Caco-2 (cell line): ENCODE measurements around the gene ZC3HAV1L. TPM values are rescaled to one million over a fixed set of nuclear protein-coding genes. Genes with fewer than 3 reads are reported as not detected.

Experiments
- Bru-seq: library from RNA; stranded (reverse); fragments of 400-500 nt; gene quantifications from one replicate; lab custom pipeline; 2021; lab: Mats Ljungman, UMichigan
- BruChase-seq, 2 experiments: library from RNA; stranded (reverse); fragments of 400-500 nt; gene quantifications; one replicate each; lab custom pipeline; 2021; lab: Mats Ljungman, UMichigan
- BruUV-seq: library from RNA; stranded (reverse); fragments of 400-500 nt; replicated peaks from 2 replicates; lab custom pipeline; 2021; lab: Mats Ljungman, UMichigan
- CTCF ChIA-PET: fragments of 300-600 bp; sonication (Branson Sonifier 250); formaldehyde crosslinking; loops from one replicate; lab custom pipeline; 2022; ENCODE audit warnings: antibody characterized with exemption; lab: Charles Lee
- POLR2A ChIA-PET: fragments of 300-600 bp; sonication (Branson Sonifier 250); formaldehyde crosslinking; loops from one replicate; lab custom pipeline; 2022; ENCODE audit warnings: antibody characterized with exemption; lab: Charles Lee
- DNase-seq, 2 experiments: peaks; one replicate each; pipeline versions ENCODE4 v3.0.0 to v3.0.0-alpha.2; 2020 to 2022
- H3K27me3 ChIP-seq: replicated peaks from 2 replicates; pipeline ENCODE4 v1.6.0; 2011; ENCODE audit warnings: low read length; ENCODE audit not compliant: control insufficient read depth, insufficient read depth
- H3K36me3 ChIP-seq: 2 replicates; pipeline ENCODE4 v1.5.1; 2011; ENCODE audit warnings: low read length; ENCODE audit not compliant: control insufficient read depth, insufficient read depth
- H3K4me1 ChIP-seq: fragments of 250-450 bp; sonication (Bioruptor Pico); 2 replicates; pipeline ENCODE4 v1.5.1; 2020; ENCODE audit warnings: mild to moderate bottlenecking
- H3K4me3 ChIP-seq: 2 replicates; pipeline ENCODE4 v1.5.1; 2011; ENCODE audit warnings: low read depth, mild to moderate bottlenecking, control low read depth, low read length
- H3K9me3 ChIP-seq: fragments of 250-450 bp; sonication (Bioruptor Pico); 2 replicates; pipeline ENCODE4 v1.5.1; 2020; ENCODE audit warnings: mild to moderate bottlenecking, moderate library complexity
- H3K27ac Mint-ChIP-seq: one replicate; pipeline ENCODE4 v1.8.0; 2022; ENCODE audit warnings: mixed read lengths; ENCODE audit not compliant: unreplicated experiment
- H3K27me3 Mint-ChIP-seq: one replicate; pipeline ENCODE4 v1.8.0; 2022; ENCODE audit warnings: mixed read lengths; ENCODE audit not compliant: insufficient read depth, unreplicated experiment
- H3K36me3 Mint-ChIP-seq: one replicate; pipeline ENCODE4 v1.8.0; 2022; ENCODE audit warnings: mild to moderate bottlenecking, mixed read lengths; ENCODE audit not compliant: insufficient read depth, unreplicated experiment
- H3K4me1 Mint-ChIP-seq: one replicate; pipeline ENCODE4 v1.8.0; 2022; ENCODE audit warnings: low read depth, mixed read lengths; ENCODE audit not compliant: unreplicated experiment
- H3K4me3 Mint-ChIP-seq: one replicate; pipeline ENCODE4 v1.8.0; 2022; ENCODE audit warnings: mild to moderate bottlenecking, moderate library complexity, mixed read lengths; ENCODE audit not compliant: unreplicated experiment
- H3K9me3 Mint-ChIP-seq: one replicate; pipeline ENCODE4 v1.8.0; 2022; ENCODE audit warnings: mixed read lengths; ENCODE audit not compliant: unreplicated experiment
- intact Hi-C: fragments of 100-400 bp; cut with micrococcal nuclease; formaldehyde crosslinking; loops from one replicate; pipeline ENCODE4 v1.10.0; 2022; ENCODE audit not compliant: unreplicated experiment
- long read RNA-seq: library from polyadenylated mRNA; stranded (forward); transcript quantifications from one replicate; pipeline ENCODE4 v2.0.0, GENCODE V29; 2022
- total RNA-seq: library from RNA; stranded (reverse); gene quantifications from 2 replicates; pipeline ENCODE4 v1.2.3, GENCODE V29; 2022
- TF ChIP-seq, protein P1 (sequence below), 2 experiments: fragments of 200-600 bp in 1 of 2; IDR thresholded peaks; 1 replicate in 1 of 2; 2 replicates in 1 of 2; pipeline versions ENCODE4 v1.5.1 to v1.8.0; 2011 to 2022; ENCODE audit warnings: antibody characterized with exemption in 1 of 2, control low read depth in 1 of 2, inconsistent platforms in 1 of 2, low read depth in 1 of 2, low read length in 1 of 2, mild to moderate bottlenecking in 1 of 2, moderate library complexity in 1 of 2; ENCODE audit not compliant: insufficient read depth in 1 of 2, severe bottlenecking in 1 of 2, unreplicated experiment in 1 of 2

Gene ZC3HAV1L, protein sequence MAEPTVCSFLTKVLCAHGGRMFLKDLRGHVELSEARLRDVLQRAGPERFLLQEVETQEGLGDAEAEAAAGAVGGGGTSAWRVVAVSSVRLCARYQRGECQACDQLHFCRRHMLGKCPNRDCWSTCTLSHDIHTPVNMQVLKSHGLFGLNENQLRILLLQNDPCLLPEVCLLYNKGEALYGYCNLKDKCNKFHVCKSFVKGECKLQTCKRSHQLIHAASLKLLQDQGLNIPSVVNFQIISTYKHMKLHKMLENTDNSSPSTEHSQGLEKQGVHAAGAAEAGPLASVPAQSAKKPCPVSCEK
- total RNA-seq (22.1 and 24.6 TPM in 2 replicates), Bru-seq, nascent RNA (percentile 92 among the genes with signal in this experiment), BruChase-seq, experiment 1, labeled RNA remaining after a 2-hour chase (percentile 95 among the genes with signal in this experiment), BruChase-seq, experiment 2, labeled RNA remaining after a 6-hour chase (percentile 95 among the genes with signal in this experiment)
- long read RNA-seq, partial matches to known transcripts: 0 of 3 reads
- long read RNA-seq, other reads (novel, unspliced or antisense): 3 of 3 reads

DNA sequence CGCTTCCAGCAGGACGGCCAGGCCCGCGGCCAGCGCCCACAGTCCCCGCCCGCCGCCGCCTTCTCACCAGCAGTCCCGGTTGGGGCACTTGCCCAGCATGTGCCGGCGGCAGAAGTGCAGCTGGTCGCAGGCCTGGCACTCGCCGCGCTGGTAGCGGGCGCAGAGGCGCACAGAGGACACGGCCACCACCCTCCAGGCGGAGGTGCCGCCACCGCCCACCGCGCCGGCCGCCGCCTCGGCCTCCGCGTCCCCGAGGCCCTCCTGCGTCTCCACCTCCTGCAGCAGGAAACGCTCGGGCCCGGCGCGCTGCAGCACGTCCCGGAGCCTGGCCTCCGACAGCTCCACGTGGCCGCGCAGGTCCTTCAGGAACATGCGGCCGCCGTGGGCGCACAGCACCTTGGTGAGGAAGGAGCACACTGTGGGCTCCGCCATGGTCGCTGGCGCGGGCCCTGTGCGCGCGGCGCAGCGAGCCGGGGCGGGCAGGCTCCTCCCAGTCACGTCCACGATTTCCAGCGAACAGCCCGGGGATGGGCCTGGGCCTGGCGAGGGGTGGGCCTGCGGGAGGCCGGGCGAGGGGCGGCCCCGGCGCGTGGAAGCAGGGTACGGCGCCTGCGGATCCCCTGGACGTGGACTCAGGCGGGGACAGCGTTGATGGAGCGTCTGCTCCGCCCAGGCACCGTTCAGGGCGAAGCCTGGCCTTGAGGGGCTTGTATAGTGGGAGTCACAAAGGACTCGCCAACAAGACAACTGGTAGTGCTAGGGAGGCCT, at the start of gene ZC3HAV1L:
ZC3HAV1L (minus strand) TSS at position 457 of the 768 bp plus-strand sequence; CDS start at position 432, 25 bp downstream.
- peaks cover 20% of the 10 kb centered on the region for H3K4me1 Mint-ChIP-seq
- ChIA-PET POLR2A (no interaction called here), CTCF (interaction anchor here (0.7 kb wide), 1 partner anchor 58 kb away, joined by 3 read pairs; no protein-coding TSS in a partner anchor)
- DNase-seq: peak; percentile 79 to 84
- Histone ChIP-seq H3K36me3 (no peaks in the 10 kb centered on the region; the same call in 1 of the 2 replicates), H3K9me3 (no peaks in the 10 kb centered on the region), H3K4me3 (peak within 1 kb of the TSS; percentile 97), H3K4me1 (peaks cover 6% of the 10 kb centered on the region), H3K27me3 (no peaks in the 10 kb centered on the region)
- intact Hi-C loops: loop anchor here (2.0 kb wide), 1 partner anchor 19 kb away; no protein-coding TSS in a partner anchor
- peak within 1 kb of the TSS; percentile 77 for H3K4me3 Mint-ChIP-seq
- H3K27ac Mint-ChIP-seq: peak within 1 kb of the TSS; percentile 51
- H3K36me3 Mint-ChIP-seq: peaks cover 22% of the 10 kb centered on the region
- H3K27me3 Mint-ChIP-seq: no peaks in the 10 kb centered on the region
- BruUV-seq: no TSS peak
- no peaks in the 10 kb centered on the region for H3K9me3 Mint-ChIP-seq
- TF ChIP-seq, protein P1, sequence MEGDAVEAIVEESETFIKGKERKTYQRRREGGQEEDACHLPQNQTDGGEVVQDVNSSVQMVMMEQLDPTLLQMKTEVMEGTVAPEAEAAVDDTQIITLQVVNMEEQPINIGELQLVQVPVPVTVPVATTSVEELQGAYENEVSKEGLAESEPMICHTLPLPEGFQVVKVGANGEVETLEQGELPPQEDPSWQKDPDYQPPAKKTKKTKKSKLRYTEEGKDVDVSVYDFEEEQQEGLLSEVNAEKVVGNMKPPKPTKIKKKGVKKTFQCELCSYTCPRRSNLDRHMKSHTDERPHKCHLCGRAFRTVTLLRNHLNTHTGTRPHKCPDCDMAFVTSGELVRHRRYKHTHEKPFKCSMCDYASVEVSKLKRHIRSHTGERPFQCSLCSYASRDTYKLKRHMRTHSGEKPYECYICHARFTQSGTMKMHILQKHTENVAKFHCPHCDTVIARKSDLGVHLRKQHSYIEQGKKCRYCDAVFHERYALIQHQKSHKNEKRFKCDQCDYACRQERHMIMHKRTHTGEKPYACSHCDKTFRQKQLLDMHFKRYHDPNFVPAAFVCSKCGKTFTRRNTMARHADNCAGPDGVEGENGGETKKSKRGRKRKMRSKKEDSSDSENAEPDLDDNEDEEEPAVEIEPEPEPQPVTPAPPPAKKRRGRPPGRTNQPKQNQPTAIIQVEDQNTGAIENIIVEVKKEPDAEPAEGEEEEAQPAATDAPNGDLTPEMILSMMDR (IDR thresholded peaks at IDR 0.05; ENCODE audit: insufficient read depth in 1 of 2, low read depth in 1 of 2, low read length in 1 of 2, severe bottlenecking in 1 of 2, unreplicated experiment in 1 of 2): no peak

DNA sequence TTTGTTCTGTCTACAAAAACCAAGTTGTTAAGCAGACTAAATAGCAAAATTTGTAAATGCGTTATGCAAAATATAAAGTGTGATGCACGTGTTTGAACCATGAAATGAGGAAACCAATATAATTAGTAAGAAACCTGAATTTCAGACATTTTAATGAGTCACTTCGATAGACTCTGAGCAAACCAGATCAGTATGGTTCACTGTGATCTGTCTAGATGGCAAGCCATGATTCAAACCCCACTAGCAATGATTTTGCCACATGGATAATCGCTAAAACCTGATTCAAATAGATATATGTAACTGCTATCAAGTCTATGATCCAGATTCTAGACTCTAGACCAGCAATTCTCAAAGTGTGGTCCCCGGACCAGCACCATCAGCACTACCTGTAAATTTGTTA, 48.9 kb upstream of the ZC3HAV1L start:
- peaks cover 69% of the 10 kb centered on the region for H3K36me3 Mint-ChIP-seq
- H3K4me1 Mint-ChIP-seq: no peaks in the 10 kb centered on the region
- TF ChIP-seq, protein P1 (IDR thresholded peaks at IDR 0.05; ENCODE audit: insufficient read depth in 1 of 2, low read depth in 1 of 2, low read length in 1 of 2, severe bottlenecking in 1 of 2, unreplicated experiment in 1 of 2): no peak
- BruUV-seq: no TSS peak
- no peaks in the 10 kb centered on the region for H3K9me3 ChIP-seq
- no peak for DNase-seq
- intact Hi-C loops: no loop called here
- peaks cover 10% of the 10 kb centered on the region for H3K9me3 Mint-ChIP-seq
- no peak overlapping the region for H3K4me3 Mint-ChIP-seq
- no peaks in the 10 kb centered on the region for H3K27me3 Mint-ChIP-seq
- H3K4me1 ChIP-seq: no peaks in the 10 kb centered on the region
- H3K27ac Mint-ChIP-seq: no peak overlapping the region
- CTCF ChIA-PET: interaction anchor here (0.6 kb wide), 1 partner anchor 922 kb away, joined by 3 read pairs; no protein-coding TSS in a partner anchor
- no peaks in the 10 kb centered on the region for H3K27me3 ChIP-seq
- POLR2A ChIA-PET: no interaction called here
- H3K36me3 ChIP-seq: 0 out of 2 replicates have a peak, but pooled peaks cover 2% of the 10 kb centered on the region
- H3K4me3 ChIP-seq: no peak overlapping the region

DNA sequence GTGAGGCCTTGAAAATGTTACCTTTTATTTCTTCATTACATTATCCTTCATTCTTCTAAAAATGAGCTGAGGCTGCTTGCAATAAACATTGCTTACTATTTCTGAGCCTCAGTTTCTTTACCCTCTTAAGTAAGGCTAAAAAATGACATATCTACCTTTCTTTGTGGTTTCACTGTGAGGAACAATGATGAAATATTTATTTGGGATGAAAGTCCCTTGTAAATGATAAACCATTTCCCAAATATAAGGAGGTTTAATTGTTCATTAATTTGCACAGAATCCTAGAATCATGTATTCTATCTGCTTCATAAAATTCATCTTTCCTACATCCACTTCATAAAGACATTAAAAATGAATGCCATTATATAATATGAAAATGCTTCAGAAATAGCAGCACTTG, 45.7 kb upstream of the ZC3HAV1L start:
- Histone ChIP-seq H3K27me3 (no peaks in the 10 kb centered on the region), H3K36me3 (0 out of 2 replicates have a peak, but pooled peaks cover under 1% of the 10 kb centered on the region), H3K4me1 (no peaks in the 10 kb centered on the region), H3K4me3 (no peak overlapping the region), H3K9me3 (no peaks in the 10 kb centered on the region)
- Mint-ChIP-seq H3K27me3 (no peaks in the 10 kb centered on the region), H3K4me3 (no peak overlapping the region), H3K9me3 (no peaks in the 10 kb centered on the region), H3K27ac (no peak overlapping the region), H3K36me3 (peaks cover 68% of the 10 kb centered on the region), H3K4me1 (no peaks in the 10 kb centered on the region)
- intact Hi-C loops: no loop called here
- BruUV-seq: no TSS peak
- DNase-seq: no peak
- CTCF ChIA-PET: no interaction called here
- TF ChIP-seq, protein P1 (IDR thresholded peaks at IDR 0.05; ENCODE audit: insufficient read depth in 1 of 2, low read depth in 1 of 2, low read length in 1 of 2, severe bottlenecking in 1 of 2, unreplicated experiment in 1 of 2): no peak
- POLR2A ChIA-PET: no interaction called here
